ENCODE results near the gene NFIX.

GRCh38 chr19:13099073-13099999, 104.1 kb downstream of the NFIX start:
- TF ChIP-seq POLR2A (IDR thresholded peaks at IDR 0.05) (peak; percentile 23 to 49), CTCF (IDR thresholded peaks at IDR 0.05 in 4 of 5, conservative IDR thresholded peaks at IDR 0.05 in 1 of 5) (no peak)

Data from gastrocnemius medialis (tissue), 4 donors.